H1 (cell line): ENCODE results near the gene IQCE. TPM values are rescaled to one million over a fixed set of nuclear protein-coding genes. Genes with fewer than 3 reads are reported as not detected.

Experiments
- CTCF ChIA-PET: fragments of 300-600 bp; sonication (Branson Sonifier 250); formaldehyde crosslinking; loops from one replicate; lab custom pipeline; 2021; ENCODE audit not compliant: partially characterized antibody; lab: Charles Lee
- POLR2A ChIA-PET: fragments of 300-600 bp; sonication (Branson Sonifier 250); formaldehyde crosslinking; loops from one replicate; lab custom pipeline; 2021; ENCODE audit warnings: inconsistent platforms; ENCODE audit not compliant: partially characterized antibody; lab: Charles Lee
- DNase-seq, 2 experiments: peaks; one replicate each; pipeline versions ENCODE4 v3.0.0 to v3.0.0-alpha.2; 2010 to 2022; ENCODE audit warnings: low spot score in 2 of 2, low read depth in 1 of 2, mixed read lengths in 1 of 2
- FAIRE-seq: peaks from 2 replicates; lab custom pipeline; 2011; peaks lifted over from hg19 to GRCh38; lab: Jason Lieb, UNC
- H2AFZ ChIP-seq: 2 replicates; pipeline ENCODE4 v1.8.1; 2012; ENCODE audit warnings: low read length, inconsistent platforms
- H2AK5ac ChIP-seq: 2 replicates; pipeline ENCODE4 v1.6.1; 2013; ENCODE audit warnings: low read depth, low read length
- H2BK120ac ChIP-seq: replicated peaks from 2 replicates; pipeline ENCODE3; 2013; ENCODE audit warnings: low read depth, low read length, inconsistent platforms
- H2BK12ac ChIP-seq: 2 replicates; pipeline ENCODE4 v1.6.1; 2013; ENCODE audit warnings: low read depth, low read length
- H2BK15ac ChIP-seq: 2 replicates; pipeline ENCODE4 v1.6.1; 2013; ENCODE audit warnings: low read length
- H2BK20ac ChIP-seq: 2 replicates; pipeline ENCODE4 v1.6.1; 2013; ENCODE audit warnings: low read length
- H2BK5ac ChIP-seq: 2 replicates; pipeline ENCODE4 v1.6.1; 2013; ENCODE audit warnings: low read depth, low read length
- H3K14ac ChIP-seq: 2 replicates; pipeline ENCODE4 v1.6.1; 2013; ENCODE audit warnings: inconsistent platforms; ENCODE audit not compliant: insufficient read length
- H3K18ac ChIP-seq: 2 replicates; pipeline ENCODE4 v1.6.1; 2013; ENCODE audit warnings: low read length; ENCODE audit errors: extremely low read depth
- H3K23ac ChIP-seq: 2 replicates; pipeline ENCODE4 v1.6.1; 2013; ENCODE audit warnings: inconsistent platforms; ENCODE audit not compliant: insufficient read length
- H3K23me2 ChIP-seq: 2 replicates; pipeline ENCODE4 v1.6.1; 2013; ENCODE audit warnings: low read depth, low read length
- H3K27ac ChIP-seq: 2 replicates; pipeline ENCODE4 v1.6.1; 2011; ENCODE audit warnings: low read depth, low read length, inconsistent platforms
- H3K27me3 ChIP-seq, 4 experiments: replicated peaks in 1 of 4; 1 replicate in 1 of 4; 2 replicates in 3 of 4; pipeline versions ENCODE4 v1.6.1 to v1.8.1; 2011 to 2013; ENCODE audit warnings: low read length in 3 of 4, mild to moderate bottlenecking in 3 of 4, inconsistent platforms in 2 of 4, mixed read lengths in 2 of 4, moderate library complexity in 1 of 4; ENCODE audit not compliant: control insufficient read depth in 3 of 4, insufficient read depth in 3 of 4; ENCODE audit errors: extremely low read depth in 1 of 4
- H3K36me3 ChIP-seq, 4 experiments: 2 replicates each; pipeline versions ENCODE4 v1.6.1 to v1.8.1; 2011 to 2013; ENCODE audit warnings: mild to moderate bottlenecking in 4 of 4, low read length in 3 of 4, moderate library complexity in 2 of 4, control low read depth in 1 of 4, inconsistent platforms in 1 of 4; ENCODE audit not compliant: insufficient read depth in 4 of 4, control insufficient read depth in 2 of 4
- H3K4ac ChIP-seq: replicated peaks from 2 replicates; pipeline ENCODE3; 2013; ENCODE audit warnings: low read length, low read depth, mixed read lengths, inconsistent platforms; ENCODE audit not compliant: insufficient read length
- H3K4me1 ChIP-seq, 4 experiments: replicated peaks in 1 of 4; 1 replicate in 1 of 4; 2 replicates in 3 of 4; pipeline versions ENCODE4 v1.6.1 to v1.8.1; 2011 to 2013; ENCODE audit warnings: low read length in 3 of 4, inconsistent platforms in 2 of 4, mixed read lengths in 1 of 4; ENCODE audit not compliant: insufficient read depth in 4 of 4, control insufficient read depth in 3 of 4
- H3K4me2 ChIP-seq, 2 experiments: 2 replicates each; pipeline versions ENCODE4 v1.6.1 to v1.8.1; 2011 to 2013; ENCODE audit warnings: low read depth in 2 of 2, low read length in 2 of 2, control low read depth in 1 of 2, inconsistent platforms in 1 of 2, mild to moderate bottlenecking in 1 of 2; ENCODE audit not compliant: insufficient read depth in 1 of 2
- H3K4me3 ChIP-seq, 4 experiments: fragments of 200-600, 300-600 bp in 1 of 4; sonication (generic), shearing (Covaris generic), sonication (Bioruptor Twin) in 1 of 4; 2 replicates each; pipeline versions ENCODE4 v1.5.1 to v1.8.1; 2011 to 2016; ENCODE audit warnings: low read length in 4 of 4, low read depth in 3 of 4, control low read depth in 2 of 4, inconsistent platforms in 2 of 4, mild to moderate bottlenecking in 2 of 4, mixed read lengths in 1 of 4, moderate library complexity in 1 of 4; ENCODE audit not compliant: insufficient read depth in 2 of 4; ENCODE audit errors: extremely low read depth in 1 of 4
- H3K56ac ChIP-seq: replicated peaks from 2 replicates; pipeline ENCODE3; 2013; ENCODE audit warnings: low read depth, mild to moderate bottlenecking, mixed read lengths, low read length, inconsistent platforms; ENCODE audit not compliant: insufficient read length
- H3K79me1 ChIP-seq: 2 replicates; pipeline ENCODE4 v1.6.1; 2013; ENCODE audit warnings: low read depth, low read length, control low read depth
- H3K79me2 ChIP-seq, 2 experiments: 2 replicates each; pipeline versions ENCODE4 v1.6.1 to v1.8.1; 2012 to 2013; ENCODE audit warnings: low read length in 2 of 2, mild to moderate bottlenecking in 2 of 2, inconsistent platforms in 1 of 2; ENCODE audit not compliant: insufficient read depth in 2 of 2, control insufficient read depth in 1 of 2
- H3K9ac ChIP-seq, 4 experiments: replicated peaks in 1 of 4; 1 replicate in 1 of 4; 2 replicates in 3 of 4; pipeline versions ENCODE4 v1.6.1 to v1.8.1; 2011 to 2013; ENCODE audit warnings: low read depth in 3 of 4, low read length in 3 of 4, control low read depth in 2 of 4, mild to moderate bottlenecking in 2 of 4, moderate library complexity in 2 of 4, inconsistent platforms in 1 of 4; ENCODE audit errors: extremely low read depth in 1 of 4
- H3K9me3 ChIP-seq, 2 experiments: 2 replicates each; pipeline versions ENCODE4 v1.6.1 to v1.8.1; 2012 to 2013; ENCODE audit warnings: mild to moderate bottlenecking in 2 of 2, moderate library complexity in 2 of 2, control low read depth in 1 of 2, inconsistent platforms in 1 of 2, low read depth in 1 of 2, low read length in 1 of 2, mixed read lengths in 1 of 2; ENCODE audit not compliant: insufficient read depth in 2 of 2
- H4K20me1 ChIP-seq, 2 experiments: replicated peaks in 1 of 2; 2 replicates each; pipeline versions ENCODE3 to v1.8.1; 2011 to 2013; ENCODE audit warnings: inconsistent platforms in 2 of 2, low read length in 2 of 2, mild to moderate bottlenecking in 1 of 2; ENCODE audit not compliant: insufficient read depth in 2 of 2, control insufficient read depth in 1 of 2
- H4K5ac ChIP-seq: 2 replicates; pipeline ENCODE4 v1.6.1; 2013; ENCODE audit warnings: low read length, low read depth, mixed read lengths, inconsistent platforms; ENCODE audit not compliant: insufficient read length
- H4K8ac ChIP-seq: 2 replicates; pipeline ENCODE4 v1.8.0; 2013; ENCODE audit warnings: mild to moderate bottlenecking, moderate library complexity, low read length, inconsistent platforms; ENCODE audit not compliant: insufficient read depth; ENCODE audit errors: extremely low read depth
- H4K91ac ChIP-seq: replicated peaks from 2 replicates; pipeline ENCODE3; 2013; ENCODE audit warnings: low read length, mixed read lengths, inconsistent platforms; ENCODE audit not compliant: insufficient read length
- ASH2L ChIP-seq: fragments of 200-600, 300-600 bp; sonication (generic); IDR thresholded peaks from one replicate; pipeline ENCODE4 v1.7.1; 2017; ENCODE audit warnings: low read length
- POLR2A ChIP-seq, 2 experiments: IDR thresholded peaks; 1 replicate in 1 of 2; 2 replicates in 1 of 2; pipeline ENCODE4 v1.6.1; 2011; ENCODE audit warnings: low read depth in 2 of 2, low read length in 2 of 2, mild to moderate bottlenecking in 2 of 2; ENCODE audit errors: control extremely low read depth in 1 of 2
- WGBS, 2 experiments: shearing (Covaris generic) in 1 of 2; methylation state at CpG; one replicate each; pipeline versions ENCODE4 v1.1.6 to v1.1.7; 2013 to 2015; ENCODE audit warnings: low lambda C conversion rate in 2 of 2, mixed read lengths in 2 of 2, inconsistent platforms in 1 of 2, low coverage in 1 of 2, missing lambda C conversion rate in 1 of 2; ENCODE audit not compliant: insufficient replicate concordance in 2 of 2, insufficient coverage in 1 of 2, insufficient read length in 1 of 2; ENCODE audit errors: extremely low coverage in 1 of 2, missing lambda C conversion rate in 1 of 2; 5-methylcytosine and 5-hydroxymethylcytosine counted together
- polyA plus RNA-seq, 7 experiments: library from polyadenylated mRNA; depleted of rRNA in 3 of 7; stranded (reverse) in 5 of 7; unstranded in 2 of 7; fragments of >200 nt in 5 of 7; fragments of 200-250 nt in 2 of 7; gene quantifications; 1 replicate in 5 of 7; 2 replicates in 1 of 7; 4 replicates in 1 of 7; pipeline versions ENCODE4 v1.2.1 to v1.2.3, GENCODE V29; 2011 to 2013; ENCODE audit warnings: missing spikeins in 2 of 7, mixed read lengths in 2 of 7
- total RNA-seq: library from RNA; stranded (reverse); fragmentation: NEBNext Ultra II Directional; extraction: Animal tissue kit (Norgen Biotek cat#: 25700); gene quantifications from 2 replicates; pipeline ENCODE4 v1.2.1, GENCODE V29; 2021

Gene IQCE
- total and polyA plus RNA-seq, 2 of the 8 experiments (the other 6 are each of a cell fraction or from before 2014, with no cell fraction given), result 2.2 to 4.9 TPM

GRCh38 chr7:2521341-2521745 is 37.4 kb upstream of the IQCE start:
- H3K23me2 ChIP-seq, result peaks cover 21% of the 10 kb centered on the region
- peak overlapping the region; percentile 85 to 88 for H3K4me2 ChIP-seq
- no peaks in the 10 kb centered on the region for H3K9me3 ChIP-seq
- no peaks in the 10 kb centered on the region; the same call in 1 of the 2 replicates for H3K79me1 ChIP-seq
- H3K23ac ChIP-seq, result no peak overlapping the region
- H3K27ac ChIP-seq, result no peak overlapping the region
- 0 out of 2 replicates have a peak overlapping the region, but pooled peaks have one; percentile 99 for H2BK5ac ChIP-seq
- no peak overlapping the region for H4K91ac ChIP-seq
- no peak overlapping the region for H2BK120ac ChIP-seq
- 0 out of 2 replicates have a peak overlapping the region, but pooled peaks have one; percentile 43 for H2BK12ac ChIP-seq
- peaks cover 3 to 69% (median 59%) of the 10 kb centered on the region in 4 experiments for H3K4me1 ChIP-seq
- no peak overlapping the region for H3K56ac ChIP-seq
- H3K9ac ChIP-seq, result no peak overlapping the region
- no peak overlapping the region for H3K14ac ChIP-seq
- peaks cover 0 to 20% of the 10 kb centered on the region in 2 experiments; a peak in 3 of 4 replicates for H3K79me2 ChIP-seq
- ChIA-PET POLR2A (interaction anchor here (0.6 to 1.7 kb wide), 4 partner anchors 21 to 128 kb away, joined by 3 to 4 read pairs (median 4); no protein-coding TSS in a partner anchor), CTCF (interaction anchor here (1.2 kb wide), 1 partner anchor 37 kb away, joined by 3 read pairs; no protein-coding TSS in a partner anchor)
- H3K4ac ChIP-seq, result no peak overlapping the region
- peaks cover 0 to 13% (median 6%) of the 10 kb centered on the region in 4 experiments; a peak in 5 of 8 replicates for H3K36me3 ChIP-seq
- H4K5ac ChIP-seq, result no peak overlapping the region
- FAIRE-seq (no peak), DNase-seq (no peak)
- WGBS, 2 experiments, result 44% methylated on average over 5 of the region's 21 CpGs; no CpG with 5 or more reads in 1 of the 2 experiments
- peaks cover 14 to 27% of the 10 kb centered on the region in 2 experiments for H4K20me1 ChIP-seq
- H2BK15ac ChIP-seq, result peak overlapping the region; percentile 46; the same call in 1 of the 2 replicates
- TF ChIP-seq POLR2A (IDR thresholded peaks at IDR 0.05; ENCODE audit: control extremely low read depth in 1 of 2, low read depth in 2 of 2, low read length in 2 of 2) (no peak), ASH2L (no peak)
- H3K18ac ChIP-seq, result peak overlapping the region; percentile 71; the same call in 1 of the 2 replicates
- peak overlapping the region; percentile 4 to 73 (median 34); a peak in 6 of 8 replicates for H3K4me3 ChIP-seq
- peaks cover 0 to 22% (median 12%) of the 10 kb centered on the region in 4 experiments; a peak in 6 of 7 replicates for H3K27me3 ChIP-seq
- H2BK20ac ChIP-seq, result no peak overlapping the region
- no peak overlapping the region; the same call in 1 of the 2 replicates for H2AK5ac ChIP-seq
- H2AFZ ChIP-seq, result no peak overlapping the region
- H4K8ac ChIP-seq, result no peak overlapping the region
